C1 segment of cervical spinal cord (tissue), 14 donors: Measurements from ENCODE around the gene NIN.

Source experiments
- DNase-seq, 14 donors: peaks; one replicate each; lab custom pipeline; 2025; lab: John Stamatoyannopoulos, UW

Gene NIN

DNA sequence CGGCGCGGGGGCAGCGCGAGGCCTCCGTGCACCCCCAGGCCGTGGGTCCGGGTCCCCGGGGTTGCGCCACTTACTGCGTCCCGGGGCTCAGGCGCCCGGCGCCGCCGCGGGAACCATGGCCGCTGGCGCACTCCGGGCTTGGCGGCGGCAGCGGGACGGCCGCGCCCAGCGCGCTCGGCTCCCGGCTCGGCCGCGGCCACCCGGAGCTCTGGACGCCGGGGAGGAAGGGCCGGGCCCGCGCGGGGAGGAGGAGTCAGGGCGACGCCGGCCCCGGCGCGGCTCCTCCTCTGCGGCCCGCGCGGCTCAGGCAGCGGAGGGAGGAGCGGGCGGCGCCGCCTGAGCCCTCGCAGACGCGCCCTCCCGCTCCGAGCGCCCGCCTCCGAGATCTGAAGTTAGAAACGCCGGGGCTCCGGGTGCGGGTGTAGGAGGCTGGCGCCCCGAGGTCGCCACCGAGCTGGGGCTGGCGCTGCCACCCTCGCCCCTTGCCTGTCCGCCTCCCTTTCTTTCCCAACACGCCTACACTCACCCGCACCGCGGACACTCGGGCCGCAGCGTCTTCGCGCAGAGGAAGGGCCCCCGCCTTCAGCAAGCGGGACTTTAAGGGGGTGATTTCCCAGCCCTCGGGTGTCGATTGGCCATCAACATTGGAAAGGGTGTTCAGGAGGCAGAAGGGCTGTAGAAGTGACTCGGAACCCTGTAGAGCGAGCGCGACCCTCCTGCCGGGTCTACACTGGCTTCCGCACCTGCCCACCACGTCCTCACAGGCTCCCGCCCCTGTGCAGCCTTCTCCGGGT, at the start of gene NIN:
TSS of gene NIN (minus strand) at position 231 of the 794 bp plus-strand sequence. CDS start 9,106 bp downstream, outside the sequence.
- DNase-seq: peak in 13 of 14 donors; percentile 39 to 86 (median 71)

GRCh38 chr14:50875359-50876070, 44.6 kb upstream of the NIN start:
- no peak for DNase-seq

- DNase-seq: no peak
Observed at GRCh38 chr14:50874757-50875156, 43.8 kb upstream of the NIN start.

DNA sequence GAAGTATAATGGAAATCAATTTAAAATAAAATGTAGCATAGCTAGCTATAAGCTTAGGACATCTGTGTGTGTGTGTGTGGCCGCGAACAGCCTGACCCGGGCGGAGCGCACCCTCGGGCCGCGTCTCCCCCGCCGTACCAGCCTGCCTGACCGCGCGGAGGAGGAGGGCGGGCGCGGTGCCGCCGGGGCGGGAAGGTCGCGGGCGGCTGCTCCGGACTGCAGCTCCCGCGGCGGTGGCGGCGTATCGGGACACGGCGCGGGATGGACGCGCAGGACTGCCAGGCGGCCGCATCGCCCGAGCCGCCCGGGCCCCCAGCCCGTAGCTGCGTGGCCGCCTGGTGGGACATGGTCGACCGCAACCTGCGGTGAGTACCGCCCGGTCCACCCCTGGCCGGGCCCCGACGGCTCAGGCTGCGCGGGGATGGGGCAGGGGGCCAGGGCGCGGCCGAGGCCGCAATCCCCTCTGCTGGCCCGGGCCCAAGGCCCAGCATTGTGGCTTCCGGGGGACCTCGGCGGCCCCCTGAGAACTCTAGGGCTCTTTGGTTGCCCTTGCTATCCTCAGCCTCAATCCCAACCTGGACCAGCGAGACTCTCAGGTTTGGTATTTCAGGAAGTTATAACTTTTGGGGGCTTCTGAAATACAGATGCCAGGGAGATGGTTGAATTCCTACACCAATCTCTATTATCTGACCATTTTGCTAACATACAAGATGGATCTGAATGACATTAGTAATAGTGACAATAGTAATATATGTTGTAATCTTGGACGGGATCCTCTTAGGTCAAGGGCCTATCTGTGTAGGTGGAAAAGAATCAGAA, 41.2 kb upstream of the NIN start, which contains the start of gene ABHD12B:
TSS of gene ABHD12B (plus strand) at position 140 of the 819 bp plus-strand sequence. CDS start at position 262, 122 bp downstream.
- DNase-seq: no peak

DNA sequence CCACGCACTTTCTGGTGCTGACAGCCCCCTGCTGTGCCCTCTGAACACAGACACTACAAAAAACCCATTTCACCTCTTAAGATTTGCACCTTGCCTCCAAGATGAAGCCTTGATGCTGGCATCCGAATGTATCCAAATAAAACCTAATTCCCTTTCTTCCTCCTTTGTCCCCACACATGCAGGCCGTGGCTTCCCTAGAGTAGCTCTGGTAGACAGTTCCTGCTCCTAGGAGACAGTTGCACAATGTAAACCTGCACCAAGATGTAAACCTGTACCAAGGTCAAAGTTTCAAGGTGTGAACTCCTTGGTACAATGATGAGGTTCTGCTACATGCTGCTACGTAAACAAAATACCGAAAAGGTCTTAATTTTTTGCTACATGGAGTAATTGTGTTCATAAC, 40.3 kb upstream of the NIN start:
- DNase-seq: no peak

DNA sequence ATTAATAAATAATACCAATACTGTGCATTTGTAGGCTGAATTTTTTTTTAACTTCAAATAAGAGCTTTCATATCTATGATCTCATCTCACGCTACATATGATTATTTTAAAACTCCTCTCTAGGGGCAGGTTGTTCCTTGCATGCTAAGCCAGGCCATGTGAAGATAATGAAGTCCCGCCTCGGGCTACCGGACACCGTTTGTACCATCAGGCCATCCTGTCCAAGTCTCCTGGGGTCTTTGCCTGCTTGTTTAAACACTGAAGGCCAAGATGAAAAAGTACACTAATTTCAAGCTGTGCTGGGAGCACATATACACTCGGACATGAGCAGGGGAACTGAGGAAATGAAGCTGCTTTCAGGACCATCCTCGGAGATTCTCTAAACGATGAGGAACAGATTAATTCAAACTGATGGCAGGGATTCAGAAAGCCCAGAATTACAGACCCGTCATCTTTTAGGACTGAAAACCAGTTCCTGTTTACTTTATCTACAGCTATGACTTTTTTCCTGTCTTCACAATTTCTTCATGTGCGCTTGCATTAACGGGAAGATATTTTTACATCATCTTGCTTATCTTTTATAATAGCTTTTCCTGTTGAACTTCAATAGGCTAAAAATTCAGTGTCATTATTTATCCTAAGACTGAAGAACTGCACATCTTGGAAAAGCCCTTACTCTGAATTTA, 34.6 kb upstream of the NIN start:
- no peak for DNase-seq

- no peak for DNase-seq
Observed at GRCh38 chr14:50864946-50865345, 34.0 kb upstream of the NIN start.

DNA sequence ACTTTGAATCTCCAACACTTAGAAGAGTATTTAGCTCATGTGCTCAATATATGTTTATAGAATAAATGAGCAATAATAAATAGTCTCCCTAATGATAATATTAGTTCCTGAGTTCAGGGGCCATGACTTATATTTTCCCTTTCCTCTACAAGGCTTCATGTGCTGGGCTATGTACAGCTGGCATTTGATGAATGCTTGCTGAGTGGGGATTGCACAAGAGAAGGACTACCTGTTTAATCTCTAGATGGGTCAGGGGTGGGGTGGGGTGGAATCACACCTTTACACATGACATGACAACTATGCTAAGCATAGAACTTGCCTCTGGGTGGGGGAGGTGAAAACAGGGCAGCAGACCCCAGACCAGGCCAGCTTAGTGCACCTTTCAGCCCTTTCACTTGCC, 33.3 kb upstream of the NIN start:
- no peak for DNase-seq

- DNase-seq: no peak
Observed at GRCh38 chr14:50862036-50862570, 31.1 kb upstream of the NIN start.

GRCh38 chr14:50860478-50861086, 29.6 kb upstream of the NIN start:
- peak in 10 of 14 donors; percentile 24 to 78 (median 54) for DNase-seq

DNA sequence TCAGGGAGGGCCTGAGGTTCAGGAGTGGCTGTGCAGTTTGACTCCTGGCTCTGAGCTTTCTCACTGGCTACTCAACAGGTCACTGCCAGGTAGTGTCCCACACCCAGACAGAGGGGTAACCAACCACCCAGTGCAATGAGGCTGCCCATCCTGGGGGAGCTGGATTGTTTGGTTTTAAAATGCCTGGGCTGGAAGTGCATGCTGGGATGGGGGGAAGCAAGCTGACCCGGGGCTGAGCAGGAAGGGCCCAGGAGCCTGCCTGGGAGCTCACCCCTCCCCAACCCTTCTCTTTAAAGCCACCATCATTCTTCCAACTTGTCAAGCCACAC, 28.3 kb upstream of the NIN start:
- peak in 1 of 14 donors; percentile 30 for DNase-seq

DNA sequence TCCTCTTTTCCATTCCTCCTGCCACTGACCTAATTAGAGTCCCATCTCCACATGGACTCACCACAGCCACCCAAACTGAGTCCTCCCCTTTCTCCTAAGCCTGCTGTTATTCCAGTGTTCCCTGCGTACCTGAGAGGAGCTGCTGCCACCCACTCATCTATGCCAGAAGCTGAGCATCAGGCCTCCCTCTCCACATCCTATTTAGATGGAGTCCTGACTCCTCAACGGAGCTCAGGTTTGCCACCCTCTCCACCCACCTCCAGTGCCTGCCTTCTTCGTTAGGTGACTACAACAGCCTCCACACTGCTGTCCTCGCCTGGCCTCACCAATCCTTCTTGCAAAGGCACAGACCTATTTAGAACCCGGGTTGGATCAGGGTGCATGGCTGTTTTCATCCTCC, 25.7 kb upstream of the NIN start:
- DNase-seq: no peak

DNA sequence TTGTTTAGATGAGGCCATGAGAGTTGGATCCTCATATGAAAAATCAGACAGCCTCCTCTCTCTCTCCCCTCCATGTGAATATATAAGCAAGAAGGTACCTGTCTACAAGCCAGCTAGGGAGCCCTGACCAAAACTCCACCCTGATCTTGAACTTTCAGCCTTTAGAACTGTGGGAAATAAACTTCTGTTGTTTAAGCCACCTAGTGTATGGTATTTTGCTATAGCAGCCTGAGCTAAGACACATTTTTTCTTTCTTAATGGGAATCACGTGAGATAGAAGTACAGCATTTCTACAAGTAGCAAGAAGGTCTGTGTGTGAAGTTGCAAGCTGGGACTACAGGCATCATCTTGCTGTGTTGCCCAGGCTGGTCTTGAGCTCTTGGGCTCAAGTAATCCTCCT, 24.6 kb upstream of the NIN start:
- DNase-seq: no peak

- no peak for DNase-seq
Observed at GRCh38 chr14:50854521-50854920, 23.6 kb upstream of the NIN start.

- no peak for DNase-seq
Observed at GRCh38 chr14:50853891-50854290, 22.9 kb upstream of the NIN start.

DNA sequence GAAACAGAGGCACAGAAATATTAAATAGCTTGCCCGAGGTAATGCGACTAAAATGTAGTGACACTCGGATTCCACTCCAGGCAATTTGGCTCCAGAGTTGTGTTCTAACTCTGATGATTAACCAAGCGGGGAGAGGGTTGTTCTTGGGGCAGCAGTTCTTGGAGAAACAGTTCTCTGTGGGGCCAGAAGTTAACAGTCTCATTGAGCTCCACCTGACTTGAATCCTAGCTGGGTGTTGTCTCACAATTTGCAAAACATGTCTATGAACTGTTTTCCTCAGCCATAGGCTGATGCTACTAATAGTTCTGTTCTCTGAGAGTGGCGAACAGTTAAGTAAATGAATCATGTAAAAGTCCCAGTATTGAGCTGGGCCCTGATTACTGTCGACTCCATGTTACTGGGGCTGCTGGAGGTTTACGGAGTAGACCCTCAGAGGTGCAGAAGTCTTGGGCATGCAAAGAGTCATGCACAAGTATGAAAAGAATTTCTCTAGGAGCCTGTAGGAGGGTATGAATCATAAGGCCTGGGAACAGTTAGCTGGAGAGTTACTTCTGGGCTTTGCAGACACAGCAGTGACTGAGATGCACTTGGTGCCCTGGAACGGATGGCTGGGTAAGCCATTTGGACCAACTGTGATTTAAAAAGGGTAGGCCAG, 15.4 kb upstream of the NIN start:
- no peak for DNase-seq

DNA sequence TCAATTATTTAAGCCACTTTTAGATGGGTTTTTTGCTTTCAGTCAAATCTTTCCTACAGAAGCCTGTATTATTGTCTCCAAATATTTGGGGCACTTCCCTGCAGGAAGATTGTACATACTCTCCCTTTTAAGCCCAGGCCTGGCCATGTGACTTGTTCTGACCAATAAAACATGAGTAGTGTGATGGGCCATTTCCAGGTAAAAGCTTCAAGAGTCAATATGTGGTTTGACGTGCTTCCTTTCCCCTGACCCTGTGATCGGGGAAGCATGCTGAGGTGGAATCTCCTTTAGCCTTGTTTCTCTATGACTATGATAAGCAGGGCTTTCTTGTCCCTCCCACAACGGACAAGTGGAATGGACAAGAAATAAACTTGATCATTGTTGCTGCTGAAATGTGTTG, 14.2 kb upstream of the NIN start:
- no peak for DNase-seq

GRCh38 chr14:50844391-50844790, 13.4 kb upstream of the NIN start:
- DNase-seq: no peak

DNA sequence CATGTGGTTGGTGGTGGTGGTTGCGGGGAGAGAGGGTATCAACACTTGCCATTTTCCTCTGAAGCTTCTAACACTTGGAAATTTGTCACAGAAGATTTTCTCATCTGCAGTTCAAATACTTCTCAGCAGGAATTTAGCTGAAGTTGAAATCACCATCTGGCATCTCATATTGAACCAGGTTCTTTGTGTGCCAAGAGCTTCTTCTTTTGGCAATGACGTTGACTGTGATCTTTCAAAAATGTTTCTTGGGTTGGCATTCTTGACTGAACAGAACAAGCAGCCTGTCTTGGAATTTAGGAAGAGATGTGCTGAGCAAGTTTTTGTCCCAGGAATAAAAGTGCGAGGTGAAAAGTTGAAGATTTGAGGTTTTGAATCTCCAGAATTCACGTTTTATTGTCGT, 8.7 kb upstream of the NIN start:
- no peak for DNase-seq

DNA sequence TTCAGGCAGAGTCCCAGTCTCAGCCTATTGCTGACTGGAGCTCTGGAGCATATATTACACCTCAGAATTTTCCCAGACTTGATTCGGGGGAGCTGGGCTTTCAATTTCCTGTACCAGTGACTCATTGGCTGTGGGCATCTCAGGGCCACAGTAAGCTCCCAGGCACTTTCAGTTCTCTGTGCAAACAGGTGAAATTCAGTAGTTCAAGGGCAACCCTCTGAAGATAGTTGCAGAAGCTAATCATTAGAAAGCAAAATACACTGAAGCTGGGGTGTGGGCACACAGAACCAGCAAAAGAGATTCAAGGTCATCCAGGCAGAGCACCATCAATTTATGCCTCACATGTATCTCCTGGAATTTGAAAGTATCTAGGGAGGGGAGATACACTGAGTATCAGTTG, 8.1 kb upstream of the NIN start:
- DNase-seq: no peak
